Measurements from ENCODE around the gene MARCKSL1. TPM values are rescaled to one million over a fixed set of nuclear protein-coding genes. Genes with fewer than 3 reads are reported as not detected.

The MARCKSL1 gene
- total and polyA plus RNA-seq, 2 of the 13 experiments (the other 11 are each of a cell fraction or from before 2014, with no cell fraction given), result 81.9 to 155 TPM

- TF ChIP-seq POLR2A (IDR thresholded peaks at IDR 0.05; ENCODE audit: insufficient read depth in 1 of 2, low read depth in 2 of 2, low read length in 2 of 2) (0 out of 4 replicates have a peak, but pooled peaks of 1 of the 2 experiments have one; percentile 33), ZNF749 (CRISPR knock-in tag; IDR thresholded peaks at IDR 0.05; ENCODE audit: borderline replicate concordance) (no peak), PATZ1 (CRISPR knock-in tag; IDR thresholded peaks at IDR 0.05) (peak; percentile 89), ZNF781 (CRISPR knock-in tag; IDR thresholded peaks at IDR 0.05; ENCODE audit: borderline replicate concordance, not compliant biosample characterization) (no peak), NFE2L1 (CRISPR knock-in tag; IDR thresholded peaks at IDR 0.05; ENCODE audit: borderline replicate concordance) (no peak), ZBTB26 (CRISPR knock-in tag; IDR thresholded peaks at IDR 0.05; ENCODE audit: borderline replicate concordance) (no peak), HDAC1 (CRISPR knock-in tag; IDR thresholded peaks at IDR 0.05) (peak; percentile 45), ZNF160 (CRISPR knock-in tag; IDR thresholded peaks at IDR 0.05) (0 out of 2 replicates have a peak, but pooled peaks have one; percentile 38), IKZF1 (IDR thresholded peaks at IDR 0.05) (no peak), ZNF607 (CRISPR knock-in tag; IDR thresholded peaks at IDR 0.05; ENCODE audit: borderline replicate concordance) (0 out of 2 replicates have a peak, but pooled peaks have one; percentile 19), ZNF557 (CRISPR knock-in tag; IDR thresholded peaks at IDR 0.05) (no peak), ZNF30 (CRISPR knock-in tag; IDR thresholded peaks at IDR 0.05) (no peak), ATF3 (CRISPR knock-in tag; IDR thresholded peaks at IDR 0.05) (0 out of 2 replicates have a peak, but pooled peaks have one; percentile 21), ZNF800 (CRISPR knock-in tag; IDR thresholded peaks at IDR 0.05) (no peak)
- TF ChIP-seq, protein P1, sequence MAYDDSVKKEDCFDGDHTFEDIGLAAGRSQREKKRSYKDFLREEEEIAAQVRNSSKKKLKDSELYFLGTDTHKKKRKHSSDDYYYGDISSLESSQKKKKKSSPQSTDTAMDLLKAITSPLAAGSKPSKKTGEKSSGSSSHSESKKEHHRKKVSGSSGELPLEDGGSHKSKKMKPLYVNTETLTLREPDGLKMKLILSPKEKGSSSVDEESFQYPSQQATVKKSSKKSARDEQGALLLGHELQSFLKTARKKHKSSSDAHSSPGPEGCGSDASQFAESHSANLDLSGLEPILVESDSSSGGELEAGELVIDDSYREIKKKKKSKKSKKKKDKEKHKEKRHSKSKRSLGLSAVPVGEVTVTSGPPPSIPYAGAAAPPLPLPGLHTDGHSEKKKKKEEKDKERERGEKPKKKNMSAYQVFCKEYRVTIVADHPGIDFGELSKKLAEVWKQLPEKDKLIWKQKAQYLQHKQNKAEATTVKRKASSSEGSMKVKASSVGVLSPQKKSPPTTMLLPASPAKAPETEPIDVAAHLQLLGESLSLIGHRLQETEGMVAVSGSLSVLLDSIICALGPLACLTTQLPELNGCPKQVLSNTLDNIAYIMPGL (CRISPR knock-in tag; IDR thresholded peaks at IDR 0.05; ENCODE audit: borderline replicate concordance in 1 of 2, low read depth in 1 of 2), result peak; percentile 94 to 95
- TF ChIP-seq, protein P2, sequence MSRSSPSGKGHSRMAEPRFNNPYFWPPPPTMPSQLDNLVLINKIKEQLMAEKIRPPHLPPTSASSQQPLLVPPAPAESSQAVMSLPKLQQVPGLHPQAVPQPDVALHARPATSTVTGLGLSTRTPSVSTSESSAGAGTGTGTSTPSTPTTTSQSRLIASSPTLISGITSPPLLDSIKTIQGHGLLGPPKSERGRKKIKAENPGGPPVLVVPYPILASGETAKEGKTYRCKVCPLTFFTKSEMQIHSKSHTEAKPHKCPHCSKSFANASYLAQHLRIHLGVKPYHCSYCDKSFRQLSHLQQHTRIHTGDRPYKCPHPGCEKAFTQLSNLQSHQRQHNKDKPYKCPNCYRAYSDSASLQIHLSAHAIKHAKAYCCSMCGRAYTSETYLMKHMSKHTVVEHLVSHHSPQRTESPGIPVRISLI (CRISPR knock-in tag; IDR thresholded peaks at IDR 0.05; ENCODE audit: borderline replicate concordance), result peak; percentile 27; the same call in 1 of the 2 replicates
- TF ChIP-seq, protein P3, sequence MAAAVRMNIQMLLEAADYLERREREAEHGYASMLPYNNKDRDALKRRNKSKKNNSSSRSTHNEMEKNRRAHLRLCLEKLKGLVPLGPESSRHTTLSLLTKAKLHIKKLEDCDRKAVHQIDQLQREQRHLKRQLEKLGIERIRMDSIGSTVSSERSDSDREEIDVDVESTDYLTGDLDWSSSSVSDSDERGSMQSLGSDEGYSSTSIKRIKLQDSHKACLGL (CRISPR knock-in tag; IDR thresholded peaks at IDR 0.05), result 0 out of 2 replicates have a peak, but pooled peaks have one; percentile 40
These were observed 1.0 kb downstream of the MARCKSL1 start (continued) for GRCh38 chr1:32334864-32335534.

Data from HepG2 (cell line).